GM21360 (cell line): ENCODE results near the gene OSBPL5.

Experiments used
- ATAC-seq: cut with Tn5 transposase; IDR thresholded peaks from one replicate; pipeline ENCODE4 v1.9.1; 2021; ENCODE audit warnings: mild to moderate bottlenecking, moderate library complexity; ENCODE audit not compliant: unreplicated experiment

OSBPL5 gene

DNA sequence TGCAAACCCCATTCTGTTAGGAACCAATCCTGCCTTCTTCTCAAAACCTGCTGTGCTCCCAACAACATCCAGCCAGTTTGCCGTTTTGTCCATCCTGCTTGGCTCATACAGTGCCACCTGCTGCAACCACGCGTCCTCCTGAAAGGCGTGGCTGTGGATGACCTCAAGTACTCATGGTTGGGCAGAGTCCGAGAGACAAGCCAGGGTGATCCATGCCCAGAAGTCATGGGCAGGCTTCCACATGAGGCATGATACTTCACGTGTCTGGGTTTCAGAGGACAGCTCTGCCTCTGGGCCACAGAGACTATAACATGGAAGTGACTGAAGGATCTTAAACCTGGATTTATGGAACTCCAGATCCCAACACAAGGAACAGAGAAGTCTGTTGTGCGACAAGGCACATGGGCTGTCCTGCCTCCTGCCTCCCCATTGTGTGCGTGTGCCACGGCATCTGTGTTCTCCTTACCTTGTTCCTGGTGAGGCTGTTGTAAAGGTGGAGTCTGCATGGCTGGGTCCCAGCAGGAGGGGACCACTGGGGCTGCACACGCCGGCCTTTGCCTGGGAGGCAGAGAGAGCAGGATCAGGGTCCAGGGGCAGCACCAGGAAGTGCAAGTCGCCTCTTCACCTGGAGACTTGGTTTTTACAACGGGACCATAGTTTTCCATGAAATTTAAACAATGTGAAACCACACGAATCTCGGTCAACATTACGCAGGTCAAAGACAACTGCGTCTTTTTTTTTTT is 123.2 kb downstream of the OSBPL5 start:
- no peak for ATAC-seq

DNA sequence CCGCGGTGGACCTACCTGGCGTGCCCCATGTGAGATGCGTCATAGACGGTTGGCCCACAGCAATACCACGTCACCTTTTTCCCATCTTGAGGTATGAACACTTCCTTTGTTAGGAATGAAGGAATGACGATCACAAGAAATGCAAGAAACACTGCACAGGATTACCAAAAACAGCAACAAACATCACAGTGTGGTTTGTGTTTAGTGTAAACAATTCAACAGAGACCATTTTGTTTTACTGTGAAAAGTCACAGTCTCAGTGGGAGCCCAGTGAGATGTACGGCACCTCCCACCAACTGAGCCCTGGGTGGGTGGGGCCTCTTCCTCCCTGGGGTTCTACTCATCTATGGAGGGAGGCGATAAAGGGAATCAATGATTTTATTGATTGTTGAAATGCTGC is 124.2 kb downstream of the OSBPL5 start:
- no peak for ATAC-seq

DNA sequence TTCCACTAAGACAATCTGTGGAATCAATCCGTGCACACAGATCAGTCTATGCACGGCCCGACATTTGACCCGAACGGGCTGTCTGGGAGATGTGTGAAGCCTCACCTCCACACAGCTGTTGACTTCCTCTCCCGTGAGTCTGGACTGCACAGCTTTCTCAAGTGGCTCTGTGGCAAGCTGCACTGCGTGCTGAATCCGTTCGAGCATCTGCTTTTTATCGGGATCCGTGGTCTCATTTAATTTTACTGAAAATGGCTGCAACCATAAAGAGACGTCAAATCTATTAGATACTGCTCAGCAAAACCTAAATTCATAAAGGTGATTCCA is 127.2 kb downstream of the OSBPL5 start:
- ATAC-seq = no peak
